Neural cell (in vitro differentiated cells): ENCODE results near the gene LENG9. TPM values are rescaled to one million over a fixed set of nuclear protein-coding genes. Genes with fewer than 3 reads are reported as not detected.

ENCODE experiments used
- H2AFZ ChIP-seq: fragments of 200-600, 300-800 bp; sonication (generic), shearing (Covaris generic); 2 replicates; pipeline ENCODE4 v1.6.0; 2014; ENCODE audit warnings: low read depth, mild to moderate bottlenecking, antibody characterized with exemption, low read length, moderate library complexity
- H3F3A ChIP-seq: fragments of 200-600 bp; shearing (Covaris generic); 2 replicates; pipeline ENCODE4 v1.6.1; 2016; ENCODE audit warnings: mild to moderate bottlenecking, moderate library complexity, mixed read lengths, antibody characterized with exemption, low read length; ENCODE audit not compliant: insufficient read depth, poor library complexity, severe bottlenecking
- H3K27ac ChIP-seq: fragments of 200-600, 300-800 bp; sonication (generic), shearing (Covaris generic); 2 replicates; pipeline ENCODE4 v1.5.1; 2014; ENCODE audit warnings: mild to moderate bottlenecking, low read length, moderate library complexity
- H3K27me3 ChIP-seq: fragments of 300-800, 200-600 bp; sonication (generic), shearing (Covaris generic); 2 replicates; pipeline ENCODE4 v1.6.0; 2014; ENCODE audit warnings: mild to moderate bottlenecking, low read depth, low read length, moderate library complexity; ENCODE audit not compliant: insufficient read depth
- H3K36me3 ChIP-seq: fragments of 300-800, 200-600 bp; sonication (generic), shearing (Covaris generic); 2 replicates; pipeline ENCODE4 v1.5.1; 2014; ENCODE audit warnings: mild to moderate bottlenecking, antibody characterized with exemption, low read length, moderate library complexity; ENCODE audit not compliant: insufficient read depth
- H3K4me2 ChIP-seq: fragments of 300-800, 200-600 bp; sonication (generic), shearing (Covaris generic); 2 replicates; pipeline ENCODE4 v1.6.0; 2014; ENCODE audit warnings: mild to moderate bottlenecking, low read length
- H3K4me3 ChIP-seq: fragments of 300-800, 200-600 bp; sonication (generic), shearing (Covaris generic); 2 replicates; pipeline ENCODE4 v1.5.1; 2014; ENCODE audit warnings: mild to moderate bottlenecking, low read length, moderate library complexity
- H3K79me2 ChIP-seq: fragments of 200-600 bp; shearing (Covaris generic); replicated peaks from 2 replicates; pipeline ENCODE4 v1.6.0; 2014; ENCODE audit warnings: mild to moderate bottlenecking, low read length, moderate library complexity; ENCODE audit not compliant: insufficient read depth
- H3K9ac ChIP-seq: fragments of 300-800, 200-600 bp; sonication (generic), shearing (Covaris generic); 2 replicates; pipeline ENCODE4 v1.6.1; 2016; ENCODE audit warnings: mild to moderate bottlenecking, low read length, mixed read lengths
- H3K9me2 ChIP-seq: fragments of 200-600 bp; shearing (Covaris generic); 2 replicates; pipeline ENCODE4 v1.6.1; 2016; ENCODE audit warnings: mild to moderate bottlenecking, low read length, mixed read lengths; ENCODE audit not compliant: insufficient read depth
- H3K9me3 ChIP-seq: fragments of 200-600, 300-800 bp; sonication (generic), shearing (Covaris generic); 2 replicates; pipeline ENCODE4 v1.6.1; 2016; ENCODE audit warnings: mild to moderate bottlenecking, mixed run types, low read length, moderate library complexity, mixed read lengths
- H4K20me1 ChIP-seq: fragments of 200-600 bp; shearing (Covaris generic); 2 replicates; pipeline ENCODE4 v1.6.1; 2016; ENCODE audit warnings: mild to moderate bottlenecking, mixed run types; ENCODE audit not compliant: insufficient read depth
- EP300 ChIP-seq: fragments of 450-650 bp; conservative IDR thresholded peaks from 2 replicates; pipeline ENCODE4 v1.6.1; 2014; ENCODE audit warnings: antibody characterized with exemption, mild to moderate bottlenecking, moderate library complexity; ENCODE audit not compliant: poor library complexity, severe bottlenecking
- EZH2 ChIP-seq: fragments of 200-600, 300-800 bp; shearing (Covaris generic), sonication (generic); IDR thresholded peaks from 2 replicates; pipeline ENCODE4 v1.6.1; 2014; ENCODE audit warnings: antibody characterized with exemption, low read length, borderline replicate concordance, mild to moderate bottlenecking; ENCODE audit not compliant: insufficient read depth, poor library complexity, severe bottlenecking
- MXI1 ChIP-seq: fragments of 450-650 bp; conservative IDR thresholded peaks from 2 replicates; pipeline ENCODE4 v1.6.1; 2014; ENCODE audit warnings: antibody characterized with exemption, mild to moderate bottlenecking; ENCODE audit not compliant: poor library complexity, severe bottlenecking
- POLR2AphosphoS5 ChIP-seq: IDR thresholded peaks from 2 replicates; pipeline ENCODE4 v1.6.1; 2012
- RAD21 ChIP-seq: fragments of 450-650 bp; conservative IDR thresholded peaks from 2 replicates; pipeline ENCODE4 v1.6.1; 2014; ENCODE audit warnings: antibody characterized with exemption, mild to moderate bottlenecking, moderate library complexity
- SMC3 ChIP-seq: fragments of 450-650 bp; conservative IDR thresholded peaks from 2 replicates; pipeline ENCODE4 v1.6.1; 2014; ENCODE audit warnings: antibody characterized with exemption, mild to moderate bottlenecking, moderate library complexity; ENCODE audit not compliant: poor library complexity
- TAF1 ChIP-seq: IDR thresholded peaks from 2 replicates; pipeline ENCODE4 v1.6.1; 2012; ENCODE audit warnings: low read depth
- polyA plus RNA-seq: library from polyadenylated mRNA; depleted of rRNA; stranded (reverse); fragments of >200 nt; gene quantifications from 2 replicates; pipeline ENCODE4 v1.2.3, GENCODE V29; 2014
- small RNA-seq, 3 experiments: library from RNA; depleted of rRNA; stranded (forward); fragments of <200 nt; gene quantifications; one replicate each; pipeline ENCODE3, GENCODE V24; 2012
- TF ChIP-seq, protein P1 (sequence below): IDR thresholded peaks from 2 replicates; pipeline ENCODE4 v1.6.1; 2012; ENCODE audit warnings: borderline replicate concordance
- TF ChIP-seq, protein P2 (sequence below): fragments of 450-650 bp; IDR thresholded peaks from 2 replicates; pipeline ENCODE4 v1.5.1; 2014; ENCODE audit warnings: antibody characterized with exemption, mild to moderate bottlenecking, moderate library complexity; ENCODE audit not compliant: poor library complexity, severe bottlenecking

The LENG9 gene
- polyA plus RNA-seq, 1 donor from 2014 or later: 0.58 TPM

DNA sequence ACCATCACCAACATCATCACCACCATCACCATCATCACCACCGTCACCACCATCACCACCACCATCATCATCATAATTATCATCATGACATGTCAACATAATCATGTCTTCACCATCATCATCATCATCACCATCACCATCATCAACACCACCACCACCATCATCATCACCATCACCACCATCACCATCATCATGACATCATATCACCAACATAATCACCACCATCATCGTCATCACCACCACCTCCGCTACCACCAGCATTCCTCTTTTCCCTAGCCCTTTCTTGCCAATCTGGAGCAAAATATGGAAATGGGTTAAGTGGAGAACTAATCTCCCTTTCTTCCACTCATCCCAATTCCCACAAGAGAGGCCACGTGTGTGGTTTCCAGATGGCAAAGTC, 49.4 kb downstream of the LENG9 start:
- TF ChIP-seq EZH2 (no peak), TAF1 (no peak), POLR2AphosphoS5 (no peak), SMC3 (no peak), MXI1 (no peak), EP300 (no peak), RAD21 (no peak)
- TF ChIP-seq, protein P1, sequence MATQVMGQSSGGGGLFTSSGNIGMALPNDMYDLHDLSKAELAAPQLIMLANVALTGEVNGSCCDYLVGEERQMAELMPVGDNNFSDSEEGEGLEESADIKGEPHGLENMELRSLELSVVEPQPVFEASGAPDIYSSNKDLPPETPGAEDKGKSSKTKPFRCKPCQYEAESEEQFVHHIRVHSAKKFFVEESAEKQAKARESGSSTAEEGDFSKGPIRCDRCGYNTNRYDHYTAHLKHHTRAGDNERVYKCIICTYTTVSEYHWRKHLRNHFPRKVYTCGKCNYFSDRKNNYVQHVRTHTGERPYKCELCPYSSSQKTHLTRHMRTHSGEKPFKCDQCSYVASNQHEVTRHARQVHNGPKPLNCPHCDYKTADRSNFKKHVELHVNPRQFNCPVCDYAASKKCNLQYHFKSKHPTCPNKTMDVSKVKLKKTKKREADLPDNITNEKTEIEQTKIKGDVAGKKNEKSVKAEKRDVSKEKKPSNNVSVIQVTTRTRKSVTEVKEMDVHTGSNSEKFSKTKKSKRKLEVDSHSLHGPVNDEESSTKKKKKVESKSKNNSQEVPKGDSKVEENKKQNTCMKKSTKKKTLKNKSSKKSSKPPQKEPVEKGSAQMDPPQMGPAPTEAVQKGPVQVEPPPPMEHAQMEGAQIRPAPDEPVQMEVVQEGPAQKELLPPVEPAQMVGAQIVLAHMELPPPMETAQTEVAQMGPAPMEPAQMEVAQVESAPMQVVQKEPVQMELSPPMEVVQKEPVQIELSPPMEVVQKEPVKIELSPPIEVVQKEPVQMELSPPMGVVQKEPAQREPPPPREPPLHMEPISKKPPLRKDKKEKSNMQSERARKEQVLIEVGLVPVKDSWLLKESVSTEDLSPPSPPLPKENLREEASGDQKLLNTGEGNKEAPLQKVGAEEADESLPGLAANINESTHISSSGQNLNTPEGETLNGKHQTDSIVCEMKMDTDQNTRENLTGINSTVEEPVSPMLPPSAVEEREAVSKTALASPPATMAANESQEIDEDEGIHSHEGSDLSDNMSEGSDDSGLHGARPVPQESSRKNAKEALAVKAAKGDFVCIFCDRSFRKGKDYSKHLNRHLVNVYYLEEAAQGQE: no peak
- TF ChIP-seq, protein P2, sequence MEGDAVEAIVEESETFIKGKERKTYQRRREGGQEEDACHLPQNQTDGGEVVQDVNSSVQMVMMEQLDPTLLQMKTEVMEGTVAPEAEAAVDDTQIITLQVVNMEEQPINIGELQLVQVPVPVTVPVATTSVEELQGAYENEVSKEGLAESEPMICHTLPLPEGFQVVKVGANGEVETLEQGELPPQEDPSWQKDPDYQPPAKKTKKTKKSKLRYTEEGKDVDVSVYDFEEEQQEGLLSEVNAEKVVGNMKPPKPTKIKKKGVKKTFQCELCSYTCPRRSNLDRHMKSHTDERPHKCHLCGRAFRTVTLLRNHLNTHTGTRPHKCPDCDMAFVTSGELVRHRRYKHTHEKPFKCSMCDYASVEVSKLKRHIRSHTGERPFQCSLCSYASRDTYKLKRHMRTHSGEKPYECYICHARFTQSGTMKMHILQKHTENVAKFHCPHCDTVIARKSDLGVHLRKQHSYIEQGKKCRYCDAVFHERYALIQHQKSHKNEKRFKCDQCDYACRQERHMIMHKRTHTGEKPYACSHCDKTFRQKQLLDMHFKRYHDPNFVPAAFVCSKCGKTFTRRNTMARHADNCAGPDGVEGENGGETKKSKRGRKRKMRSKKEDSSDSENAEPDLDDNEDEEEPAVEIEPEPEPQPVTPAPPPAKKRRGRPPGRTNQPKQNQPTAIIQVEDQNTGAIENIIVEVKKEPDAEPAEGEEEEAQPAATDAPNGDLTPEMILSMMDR: no peak
- Histone ChIP-seq H3K4me2 (no peak overlapping the region), H3K27ac (no peak overlapping the region)

DNA sequence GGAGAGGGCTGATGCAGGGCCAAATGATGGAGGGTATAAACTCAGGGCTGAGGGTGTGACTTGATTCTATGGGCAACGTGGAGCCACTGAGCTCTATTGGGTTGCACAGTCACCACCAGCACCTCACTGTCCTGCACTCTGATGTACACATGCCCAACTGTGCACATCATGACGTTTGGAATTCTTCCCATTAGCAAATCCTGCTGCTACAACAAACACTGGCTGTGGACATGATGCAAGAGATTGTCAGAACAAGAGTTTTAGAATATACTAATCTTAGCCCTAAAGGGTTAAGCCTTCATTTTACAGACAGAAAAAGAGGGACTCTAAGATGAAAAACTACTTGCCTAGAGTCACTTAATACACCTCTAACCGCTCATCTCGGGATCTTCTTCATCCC, 50.7 kb downstream of the LENG9 start:
- Histone ChIP-seq H3K9me3 (no peaks in the 10 kb centered on the region), H3K27me3 (no peaks in the 10 kb centered on the region), H3K4me3 (no peak overlapping the region), H3K36me3 (no peaks in the 10 kb centered on the region), H3K9ac (no peak overlapping the region), H4K20me1 (no peaks in the 10 kb centered on the region), H3F3A (no peaks in the 10 kb centered on the region), H3K9me2 (no peaks in the 10 kb centered on the region), H2AFZ (no peak overlapping the region), H3K4me2 (no peak overlapping the region), H3K27ac (no peak overlapping the region), H3K79me2 (peaks cover 27% of the 10 kb centered on the region)
- TF ChIP-seq SMC3 (no peak), EP300 (no peak), MXI1 (no peak)

More for the DNA sequence above, 49.4 kb downstream of the LENG9 start:
- no peak overlapping the region for H3K4me3 ChIP-seq
- no peaks in the 10 kb centered on the region for H3K36me3 ChIP-seq
- H4K20me1 ChIP-seq: no peaks in the 10 kb centered on the region
- no peak overlapping the region for H3K9ac ChIP-seq
- no peak overlapping the region for H2AFZ ChIP-seq
- H3K79me2 ChIP-seq: peaks cover 27% of the 10 kb centered on the region
- H3K9me3 ChIP-seq: no peaks in the 10 kb centered on the region
- no peaks in the 10 kb centered on the region for H3K9me2 ChIP-seq
- H3F3A ChIP-seq: no peaks in the 10 kb centered on the region
- no peaks in the 10 kb centered on the region for H3K27me3 ChIP-seq

Small RNAs within 50 kb of the gene (small RNA-seq; reads per million reads assigned to genes)
- gene AC245884.3: 0 reads per million in 3 experiments

Other genes starting within 250 kb of the LENG9 start
- gene LILRB3, start 240.8 kb downstream of the LENG9 start, polyA plus RNA-seq: not detected in 2 replicates
- gene LILRA6, start 221.0 kb downstream of the LENG9 start, polyA plus RNA-seq: not detected in 2 replicates
- not detected in 2 replicates for gene LILRB5, start 206.5 kb downstream of the LENG9 start, polyA plus RNA-seq
- gene LILRB2, start 182.7 kb downstream of the LENG9 start, polyA plus RNA-seq: not detected in 2 replicates
- gene LILRA5, start 150.6 kb downstream of the LENG9 start, polyA plus RNA-seq: not detected in 2 replicates
- gene LILRA4, start 124.6 kb downstream of the LENG9 start, polyA plus RNA-seq: not detected in 2 replicates
- not detected in 2 replicates for gene LAIR1, start 98.8 kb downstream of the LENG9 start, polyA plus RNA-seq
- gene TTYH1, start 48.3 kb downstream of the LENG9 start, polyA plus RNA-seq: 33.4 and 36.1 TPM in 2 replicates
- 24.2 and 50.8 TPM in 2 replicates for gene LENG8, start 14.6 kb downstream of the LENG9 start, polyA plus RNA-seq
- gene CDC42EP5, start 9.5 kb upstream of the LENG9 start, polyA plus RNA-seq: not detected in 2 replicates
- gene LAIR2, start 39.1 kb upstream of the LENG9 start, polyA plus RNA-seq: not detected in 2 replicates
- gene LILRA2, start 110.0 kb upstream of the LENG9 start, polyA plus RNA-seq: not detected in 2 replicates
- gene LILRA1, start 129.9 kb upstream of the LENG9 start, polyA plus RNA-seq: not detected in 2 replicates
- gene LILRB1, start 166.7 kb upstream of the LENG9 start, polyA plus RNA-seq: not detected in 2 replicates
- gene LILRB4, start 199.2 kb upstream of the LENG9 start, polyA plus RNA-seq: not detected in 2 replicates